HEK293T (cell line): ENCODE measurements around the gene AK5.

ENCODE experiments used
- BHLHE40 ChIP-seq: fragments of 450-650 bp; IDR thresholded peaks from 2 replicates; pipeline ENCODE4 v1.6.1; 2016; ENCODE audit warnings: mild to moderate bottlenecking, moderate library complexity, borderline replicate concordance
- CTBP1 ChIP-seq: fragments of 450-650 bp; IDR thresholded peaks from 2 replicates; pipeline ENCODE4 v1.6.1; 2016; ENCODE audit warnings: borderline replicate concordance
- ELF4 ChIP-seq: fragments of 450-650 bp; IDR thresholded peaks from 2 replicates; pipeline ENCODE4 v1.6.1; 2017; ENCODE audit warnings: antibody characterized with exemption
- FOXA1 ChIP-seq: fragments of 450-650 bp; IDR thresholded peaks from 2 replicates; pipeline ENCODE4 v1.6.1; 2016; ENCODE audit warnings: mild to moderate bottlenecking
- FOXK2 ChIP-seq: fragments of 450-650 bp; IDR thresholded peaks from 2 replicates; pipeline ENCODE4 v1.6.1; 2016; ENCODE audit warnings: mild to moderate bottlenecking
- FOXM1 ChIP-seq: fragments of 450-650 bp; IDR thresholded peaks from 2 replicates; pipeline ENCODE4 v1.6.1; 2017; ENCODE audit warnings: mild to moderate bottlenecking, borderline replicate concordance
- HDGF ChIP-seq: fragments of 450-650 bp; IDR thresholded peaks from 2 replicates; pipeline ENCODE4 v1.6.1; 2017; ENCODE audit warnings: antibody characterized with exemption, borderline replicate concordance
- SP1 ChIP-seq: fragments of 450-650 bp; IDR thresholded peaks from 2 replicates; pipeline ENCODE4 v1.6.1; 2017
- ZNF384 ChIP-seq: fragments of 450-650 bp; IDR thresholded peaks from 2 replicates; pipeline ENCODE4 v1.6.1; 2016

DNA sequence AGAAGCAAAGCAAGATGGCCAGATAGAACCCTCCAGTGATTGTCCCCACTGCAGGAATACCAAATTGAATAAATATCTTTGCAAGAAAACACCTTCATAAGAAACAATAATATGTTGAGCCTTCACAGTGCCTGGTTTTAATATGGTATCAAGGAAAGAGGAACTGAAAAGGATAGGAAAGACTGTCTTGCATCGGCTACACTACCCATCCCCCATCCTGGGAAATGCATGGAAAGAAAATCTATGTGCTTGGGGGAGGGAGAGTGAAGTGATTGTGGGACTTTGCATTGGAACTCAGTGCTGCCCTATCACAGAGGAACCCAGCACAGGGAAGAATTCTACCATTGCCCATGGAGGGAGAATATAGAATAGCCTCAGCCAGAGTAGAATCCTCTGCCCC lies 28.6 kb upstream of the AK5 start:
- TF ChIP-seq FOXM1 (no peak), FOXK2 (no peak), BHLHE40 (no peak), HDGF (no peak), SP1 (no peak), FOXA1 (no peak), ELF4 (no peak), CTBP1 (no peak), ZNF384 (no peak)
